DMS79 (cell line): Measurements from ENCODE around the gene SLC4A11.

Experiments
- DNase-seq: peaks from one replicate; lab custom pipeline; 2025; lab: John Stamatoyannopoulos, UW

SLC4A11 gene

DNA sequence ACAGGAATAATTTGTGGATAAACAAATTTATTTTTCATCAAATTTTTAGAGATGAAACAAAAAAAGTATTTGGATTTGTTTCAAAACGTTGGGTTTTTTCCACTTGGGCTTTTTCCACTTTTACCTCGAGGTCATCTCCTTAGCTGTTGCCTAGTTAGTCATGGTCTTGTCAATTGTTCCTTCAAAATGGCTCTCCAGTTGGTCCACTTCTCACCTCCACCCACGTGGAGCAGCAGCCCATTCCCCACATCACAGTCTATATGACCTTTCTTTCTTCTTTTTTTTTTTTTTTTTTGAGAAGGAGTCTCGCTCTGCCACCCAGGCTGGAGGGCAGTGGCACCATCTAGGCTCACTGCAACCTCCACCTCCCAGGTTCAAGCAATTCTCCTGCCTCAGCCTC lies 6.7 kb upstream of the SLC4A11 start:
- DNase-seq: no peak

- DNase-seq: no peak
Observed at GRCh38 chr20:3245156-3245555, 6.2 kb upstream of the SLC4A11 start.

- no peak for DNase-seq
Observed at GRCh38 chr20:3244613-3245012, 5.6 kb upstream of the SLC4A11 start.

GRCh38 chr20:3243718-3244358 lies 4.8 kb upstream of the SLC4A11 start:
- DNase-seq: no peak

DNA sequence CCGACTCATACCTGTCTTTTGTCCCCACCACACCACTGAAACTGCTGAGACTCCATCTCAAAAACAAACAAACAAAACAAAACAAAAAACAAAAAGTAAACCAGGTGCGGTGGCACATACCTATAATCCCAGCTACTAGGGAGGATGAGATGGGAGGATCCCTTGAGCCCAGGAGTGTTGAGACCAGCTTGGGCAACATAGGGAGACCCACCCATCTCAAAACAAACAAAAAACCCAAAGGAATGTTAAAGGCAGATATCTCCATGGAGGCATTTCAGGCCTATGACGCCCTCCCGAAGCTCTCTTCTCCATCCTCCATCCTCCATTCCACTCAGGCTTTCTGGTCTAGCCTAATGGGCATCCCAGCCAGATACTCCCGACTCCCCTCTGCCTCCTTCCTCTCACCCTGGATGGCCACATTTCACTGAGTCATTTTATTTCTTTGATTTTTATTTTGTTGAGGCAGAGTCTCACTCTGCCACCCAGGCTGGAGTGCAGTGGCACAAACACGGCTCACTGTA lies 3.2 kb upstream of the SLC4A11 start:
- DNase-seq: no peak

- no peak for DNase-seq
Observed at GRCh38 chr20:3240776-3241363, 1.9 kb upstream of the SLC4A11 start.

- no peak for DNase-seq
Observed at GRCh38 chr20:3239867-3240775, 1.1 kb upstream of the SLC4A11 start.

- peak; percentile 4 for DNase-seq
Observed at GRCh38 chr20:3238616-3239025, 369 bp downstream of the SLC4A11 start.

GRCh38 chr20:3237958-3238615 lies 903 bp downstream of the SLC4A11 start:
- DNase-seq: no peak

- no peak for DNase-seq
Observed at GRCh38 chr20:3237011-3237957, 1.7 kb downstream of the SLC4A11 start.

GRCh38 chr20:3235666-3236324 lies 3.2 kb downstream of the SLC4A11 start:
- no peak for DNase-seq

DNA sequence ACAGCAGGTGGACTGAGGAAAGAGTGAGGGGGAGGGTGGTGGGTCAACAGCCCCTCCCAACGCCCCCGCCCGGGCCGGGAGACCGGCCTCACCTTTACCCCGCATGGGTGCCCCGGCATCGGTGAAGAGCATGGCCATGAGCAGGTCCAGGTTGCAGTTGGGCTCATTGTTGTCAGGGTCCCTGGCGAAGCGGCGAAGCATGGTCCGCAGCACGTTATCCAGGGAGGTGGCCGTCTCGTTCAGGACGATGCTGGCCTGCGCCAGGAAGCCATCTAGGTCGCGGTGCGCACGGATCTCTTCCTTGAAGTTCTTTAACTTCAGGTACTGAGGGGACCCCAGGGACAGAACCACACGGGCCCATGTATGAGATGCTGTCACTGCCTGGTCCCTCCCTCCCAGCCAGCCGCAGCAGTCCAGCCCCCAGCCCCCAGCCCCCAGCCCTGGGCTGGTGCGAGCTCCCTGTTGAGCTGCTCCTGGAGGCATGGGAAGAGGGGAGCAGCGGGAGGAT lies 4.9 kb downstream of the SLC4A11 start:
- no peak for DNase-seq

DNA sequence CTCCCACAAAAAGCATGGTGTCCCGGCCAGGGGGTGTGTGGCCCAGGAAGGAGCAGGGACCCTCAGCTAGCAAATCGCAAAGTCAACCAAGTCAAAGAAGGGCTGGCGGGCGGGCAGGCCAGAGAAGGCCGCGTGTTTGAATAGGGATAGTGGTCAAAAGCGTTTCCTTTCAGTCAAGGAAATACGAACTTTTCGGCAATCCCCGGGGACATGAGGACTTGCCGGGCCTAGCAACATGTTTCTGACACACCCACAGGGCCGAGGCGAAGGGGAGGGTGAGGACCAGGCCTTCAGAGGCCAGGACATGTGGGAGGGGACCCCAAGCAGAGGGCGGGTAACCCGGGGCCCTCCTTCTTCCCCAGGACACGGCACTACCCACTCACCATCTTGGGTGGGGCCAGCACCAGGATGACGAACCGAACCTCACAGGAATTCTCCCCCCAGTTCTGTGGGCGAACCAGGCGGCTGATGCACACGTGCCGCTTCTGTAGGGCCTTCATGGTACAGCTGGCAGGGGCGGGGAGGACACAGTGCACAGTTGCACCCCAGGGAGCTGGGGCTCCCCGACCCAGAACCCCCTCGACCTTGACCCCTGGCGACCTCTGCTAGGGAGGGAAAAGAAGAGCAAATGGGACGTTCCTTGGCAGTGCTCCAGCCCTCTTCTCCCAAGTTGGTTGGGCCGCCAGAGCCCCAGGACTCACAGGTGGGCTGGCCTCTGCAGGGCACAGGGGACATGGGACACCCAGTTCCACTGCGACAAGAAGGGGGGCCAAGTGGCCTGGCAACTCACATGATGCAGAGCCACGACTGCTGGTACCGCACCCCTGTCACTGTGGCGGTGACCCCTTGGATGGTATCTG lies 5.6 kb downstream of the SLC4A11 start:
- no peak for DNase-seq

DNA sequence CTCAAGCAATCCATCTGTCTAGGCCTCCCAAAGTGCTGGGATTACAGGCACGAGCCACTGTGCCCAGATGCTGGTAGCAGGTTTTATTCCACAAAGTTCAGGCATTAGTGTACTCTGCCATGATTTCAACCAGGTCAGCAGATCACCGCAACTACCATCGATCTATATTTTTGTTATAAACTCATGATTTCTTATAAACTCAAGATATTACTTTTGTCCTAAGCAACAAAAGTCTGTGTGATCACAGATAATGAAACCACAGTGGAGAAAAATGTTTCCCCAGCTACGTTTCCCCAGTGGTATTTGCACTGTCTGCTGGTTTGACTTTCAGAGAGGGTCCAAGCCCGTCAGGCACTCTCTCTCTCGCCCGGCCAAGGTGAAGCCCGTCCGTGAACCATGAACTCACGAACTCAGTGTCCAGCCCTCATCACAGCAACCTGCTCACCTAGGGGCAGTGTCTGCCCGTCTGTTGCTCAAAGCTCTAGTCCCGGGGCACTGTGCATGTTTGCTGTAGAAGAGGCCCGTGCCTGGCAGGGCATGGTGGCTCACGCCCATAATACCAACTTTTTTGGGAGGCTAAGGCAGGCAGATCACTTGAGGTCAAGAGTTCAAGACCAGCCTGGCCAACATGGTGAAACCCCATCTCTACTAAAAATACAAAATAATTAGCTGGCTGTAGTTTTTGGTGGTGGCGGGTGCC lies 7.0 kb downstream of the SLC4A11 start:
- DNase-seq: no peak

- no peak for DNase-seq
Observed at GRCh38 chr20:3231116-3231515, 7.9 kb downstream of the SLC4A11 start.

DNA sequence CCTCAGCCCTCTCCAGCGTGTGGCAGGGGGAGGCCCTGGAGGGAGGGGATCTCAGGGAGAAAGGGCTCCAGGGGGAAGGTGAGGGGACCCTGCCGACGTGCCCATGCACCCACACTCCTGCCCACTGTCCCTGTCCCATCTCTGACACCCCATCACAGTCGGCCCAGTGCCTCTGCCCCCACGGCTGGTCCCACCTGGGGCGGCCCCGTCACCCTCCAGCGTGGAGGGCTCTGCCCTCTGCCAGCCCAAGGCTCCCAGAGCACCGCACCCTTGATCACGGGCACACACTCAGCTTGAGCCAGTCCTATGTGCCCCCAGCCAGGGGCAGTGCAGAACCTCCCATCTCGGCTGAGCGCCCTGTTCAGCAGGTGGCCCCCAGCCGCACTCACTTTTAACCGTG lies 9.2 kb downstream of the SLC4A11 start:
- no peak for DNase-seq

DNA sequence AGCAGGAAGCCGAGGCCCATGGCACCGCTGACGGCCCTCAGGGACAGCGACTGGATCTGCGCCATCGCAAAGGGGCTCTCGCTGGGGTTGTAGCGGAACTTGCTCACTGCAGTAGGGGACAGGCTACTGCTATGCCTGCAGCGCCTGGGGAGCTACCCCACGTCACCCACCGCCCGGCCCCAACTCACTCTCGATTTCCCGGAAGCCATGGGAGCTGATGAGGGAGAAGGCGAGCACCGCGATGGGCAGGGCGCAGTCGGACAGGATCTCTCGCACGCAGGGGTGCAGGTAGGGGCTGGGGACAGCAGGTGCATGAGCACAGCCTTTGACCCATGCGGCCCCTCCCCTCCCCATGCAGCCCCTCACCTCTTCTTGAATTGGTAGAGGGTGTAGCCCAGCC lies 9.8 kb downstream of the SLC4A11 start:
- no peak for DNase-seq

DNA sequence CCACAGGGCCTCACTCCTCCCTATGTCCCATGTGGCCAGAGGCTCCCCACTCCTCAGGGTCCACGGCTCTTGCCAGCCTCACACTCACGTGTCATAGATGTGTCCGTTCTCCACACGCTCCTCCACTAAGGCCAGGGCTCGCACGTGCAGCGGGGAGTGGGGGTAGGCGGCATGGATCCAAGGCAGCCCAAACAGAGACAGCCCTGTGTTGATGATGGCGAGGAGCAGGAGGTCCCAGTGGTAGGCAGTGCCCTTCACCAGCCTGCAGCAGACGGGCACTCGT lies 10.3 kb downstream of the SLC4A11 start:
- no peak for DNase-seq
